ENCODE data around the gene TSKU.

DNA sequence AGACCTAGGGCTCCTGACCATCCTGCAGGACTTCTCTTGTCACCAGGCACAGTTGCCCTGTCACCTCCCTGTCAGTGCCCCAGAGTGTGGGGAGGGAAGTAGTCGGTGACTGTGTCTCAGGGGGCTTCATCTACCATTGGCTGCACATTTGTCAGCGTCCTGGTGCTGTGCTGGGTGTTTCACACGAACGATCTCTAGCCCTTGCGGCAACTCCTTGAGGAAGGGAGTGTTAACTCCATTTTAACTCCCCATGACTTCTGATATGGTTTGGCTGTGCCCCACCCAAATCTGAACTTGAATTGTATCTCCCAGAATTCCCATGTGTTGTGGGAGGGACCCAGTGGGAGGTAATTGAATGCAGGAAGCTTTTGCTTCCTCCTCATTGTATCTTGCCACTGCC lies 7.1 kb downstream of the TSKU start:
- TF ChIP-seq, protein P1, sequence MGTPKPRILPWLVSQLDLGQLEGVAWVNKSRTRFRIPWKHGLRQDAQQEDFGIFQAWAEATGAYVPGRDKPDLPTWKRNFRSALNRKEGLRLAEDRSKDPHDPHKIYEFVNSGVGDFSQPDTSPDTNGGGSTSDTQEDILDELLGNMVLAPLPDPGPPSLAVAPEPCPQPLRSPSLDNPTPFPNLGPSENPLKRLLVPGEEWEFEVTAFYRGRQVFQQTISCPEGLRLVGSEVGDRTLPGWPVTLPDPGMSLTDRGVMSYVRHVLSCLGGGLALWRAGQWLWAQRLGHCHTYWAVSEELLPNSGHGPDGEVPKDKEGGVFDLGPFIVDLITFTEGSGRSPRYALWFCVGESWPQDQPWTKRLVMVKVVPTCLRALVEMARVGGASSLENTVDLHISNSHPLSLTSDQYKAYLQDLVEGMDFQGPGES (IDR thresholded peaks at IDR 0.05; ENCODE audit: low read depth, low read length): no peak
- TF ChIP-seq GABPA (IDR thresholded peaks at IDR 0.05; ENCODE audit: low read depth): no peak
- TF ChIP-seq, protein P2, sequence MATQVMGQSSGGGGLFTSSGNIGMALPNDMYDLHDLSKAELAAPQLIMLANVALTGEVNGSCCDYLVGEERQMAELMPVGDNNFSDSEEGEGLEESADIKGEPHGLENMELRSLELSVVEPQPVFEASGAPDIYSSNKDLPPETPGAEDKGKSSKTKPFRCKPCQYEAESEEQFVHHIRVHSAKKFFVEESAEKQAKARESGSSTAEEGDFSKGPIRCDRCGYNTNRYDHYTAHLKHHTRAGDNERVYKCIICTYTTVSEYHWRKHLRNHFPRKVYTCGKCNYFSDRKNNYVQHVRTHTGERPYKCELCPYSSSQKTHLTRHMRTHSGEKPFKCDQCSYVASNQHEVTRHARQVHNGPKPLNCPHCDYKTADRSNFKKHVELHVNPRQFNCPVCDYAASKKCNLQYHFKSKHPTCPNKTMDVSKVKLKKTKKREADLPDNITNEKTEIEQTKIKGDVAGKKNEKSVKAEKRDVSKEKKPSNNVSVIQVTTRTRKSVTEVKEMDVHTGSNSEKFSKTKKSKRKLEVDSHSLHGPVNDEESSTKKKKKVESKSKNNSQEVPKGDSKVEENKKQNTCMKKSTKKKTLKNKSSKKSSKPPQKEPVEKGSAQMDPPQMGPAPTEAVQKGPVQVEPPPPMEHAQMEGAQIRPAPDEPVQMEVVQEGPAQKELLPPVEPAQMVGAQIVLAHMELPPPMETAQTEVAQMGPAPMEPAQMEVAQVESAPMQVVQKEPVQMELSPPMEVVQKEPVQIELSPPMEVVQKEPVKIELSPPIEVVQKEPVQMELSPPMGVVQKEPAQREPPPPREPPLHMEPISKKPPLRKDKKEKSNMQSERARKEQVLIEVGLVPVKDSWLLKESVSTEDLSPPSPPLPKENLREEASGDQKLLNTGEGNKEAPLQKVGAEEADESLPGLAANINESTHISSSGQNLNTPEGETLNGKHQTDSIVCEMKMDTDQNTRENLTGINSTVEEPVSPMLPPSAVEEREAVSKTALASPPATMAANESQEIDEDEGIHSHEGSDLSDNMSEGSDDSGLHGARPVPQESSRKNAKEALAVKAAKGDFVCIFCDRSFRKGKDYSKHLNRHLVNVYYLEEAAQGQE (IDR thresholded peaks at IDR 0.05; ENCODE audit: low read depth, low read length): no peak
- TF ChIP-seq, protein P3, sequence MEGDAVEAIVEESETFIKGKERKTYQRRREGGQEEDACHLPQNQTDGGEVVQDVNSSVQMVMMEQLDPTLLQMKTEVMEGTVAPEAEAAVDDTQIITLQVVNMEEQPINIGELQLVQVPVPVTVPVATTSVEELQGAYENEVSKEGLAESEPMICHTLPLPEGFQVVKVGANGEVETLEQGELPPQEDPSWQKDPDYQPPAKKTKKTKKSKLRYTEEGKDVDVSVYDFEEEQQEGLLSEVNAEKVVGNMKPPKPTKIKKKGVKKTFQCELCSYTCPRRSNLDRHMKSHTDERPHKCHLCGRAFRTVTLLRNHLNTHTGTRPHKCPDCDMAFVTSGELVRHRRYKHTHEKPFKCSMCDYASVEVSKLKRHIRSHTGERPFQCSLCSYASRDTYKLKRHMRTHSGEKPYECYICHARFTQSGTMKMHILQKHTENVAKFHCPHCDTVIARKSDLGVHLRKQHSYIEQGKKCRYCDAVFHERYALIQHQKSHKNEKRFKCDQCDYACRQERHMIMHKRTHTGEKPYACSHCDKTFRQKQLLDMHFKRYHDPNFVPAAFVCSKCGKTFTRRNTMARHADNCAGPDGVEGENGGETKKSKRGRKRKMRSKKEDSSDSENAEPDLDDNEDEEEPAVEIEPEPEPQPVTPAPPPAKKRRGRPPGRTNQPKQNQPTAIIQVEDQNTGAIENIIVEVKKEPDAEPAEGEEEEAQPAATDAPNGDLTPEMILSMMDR (IDR thresholded peaks at IDR 0.05): no peak
- TF ChIP-seq NRF1 (IDR thresholded peaks at IDR 0.05; ENCODE audit: low read depth, low read length): no peak
- TF ChIP-seq EZH2phosphoT487 (IDR thresholded peaks at IDR 0.05; ENCODE audit: borderline replicate concordance, low read depth): no peak
- no peak for TF ChIP-seq RCOR1 (IDR thresholded peaks at IDR 0.05; ENCODE audit: low read length)
- TF ChIP-seq YY1 (IDR thresholded peaks at IDR 0.05; ENCODE audit: low read depth): no peak
- no peak for TF ChIP-seq EP300 (IDR thresholded peaks at IDR 0.05; ENCODE audit: borderline replicate concordance in 1 of 2, low read depth in 1 of 2, low read length in 1 of 2)

Measured in SK-N-SH (cell line).